Pulmonary artery endothelial cell (primary cell): ENCODE data around the gene CAMTA1. TPM values are rescaled to one million over a fixed set of nuclear protein-coding genes. Genes with fewer than 3 reads are reported as not detected.

ENCODE experiments used
- DNase-seq: peaks from one replicate; pipeline ENCODE4 v3.0.0-alpha.2; 2011; ENCODE audit warnings: low read depth, low spot score
- total RNA-seq: library from RNA; depleted of rRNA; stranded (reverse); fragments of >200 nt; gene quantifications from 2 replicates; pipeline ENCODE4 v1.2.3, GENCODE V29; 2014

Gene CAMTA1
- total RNA-seq, 1 donor from 2014 or later: 54.0 TPM

GRCh38 chr1:6850537-6850936 lies 65.3 kb downstream of the CAMTA1 start:
- no peak for DNase-seq

DNA sequence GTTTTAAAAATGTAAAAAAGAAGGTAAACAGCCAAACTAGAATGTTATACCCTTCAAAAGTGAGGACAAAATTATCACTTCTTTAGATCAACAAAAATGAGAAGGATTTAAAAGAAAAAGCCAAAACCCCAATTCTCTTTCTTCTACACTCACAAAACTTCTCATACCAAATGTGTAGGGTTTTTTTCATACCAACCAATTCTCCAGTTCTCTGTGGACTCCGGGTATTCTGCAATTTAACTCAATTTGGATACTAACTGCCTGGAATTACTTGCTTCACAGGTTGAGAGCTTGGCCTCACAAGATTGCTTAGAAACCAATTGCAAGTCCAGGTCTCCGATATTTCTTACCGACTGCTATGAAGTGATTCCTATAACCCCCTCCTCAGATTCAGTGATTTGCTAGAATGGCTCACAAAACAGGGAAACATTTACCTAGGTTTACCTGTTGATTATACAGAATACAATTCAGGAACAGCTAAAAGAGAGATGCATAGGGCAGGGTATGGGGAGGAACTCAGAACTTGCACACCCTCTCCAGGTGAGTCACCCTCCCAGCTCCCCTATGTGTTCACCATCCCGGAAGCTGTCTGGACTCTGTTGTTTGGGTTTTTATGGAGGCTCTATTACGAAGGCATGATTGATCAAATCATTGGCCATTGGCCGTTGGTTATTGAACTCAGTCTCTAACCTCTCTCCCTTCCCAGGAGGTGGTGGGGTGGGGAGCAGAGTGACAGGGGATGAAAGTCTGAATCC lies 67.1 kb downstream of the CAMTA1 start:
- no peak for DNase-seq

- DNase-seq: no peak
Observed at GRCh38 chr1:6854166-6854565, 68.9 kb downstream of the CAMTA1 start.

GRCh38 chr1:6857831-6858230 lies 72.6 kb downstream of the CAMTA1 start:
- no peak for DNase-seq

DNA sequence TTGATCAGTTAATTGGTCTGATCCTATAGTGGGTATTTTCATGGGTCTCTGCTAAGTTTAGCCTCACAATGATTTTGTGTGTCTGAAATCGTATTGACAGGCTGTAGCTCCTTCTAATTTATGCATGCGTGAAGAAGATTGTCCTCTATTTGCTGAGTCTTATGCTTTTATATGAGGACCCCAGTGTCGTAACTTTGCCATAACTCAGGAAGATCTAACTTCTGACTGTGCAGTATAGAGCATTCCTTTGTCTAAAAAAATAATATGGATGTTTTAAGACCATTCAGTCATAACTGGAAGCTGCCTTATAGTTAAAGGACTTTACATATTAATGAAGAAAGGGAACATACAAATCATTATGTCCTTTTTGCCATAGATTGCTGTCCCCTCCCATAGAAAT lies 73.3 kb downstream of the CAMTA1 start:
- no peak for DNase-seq

DNA sequence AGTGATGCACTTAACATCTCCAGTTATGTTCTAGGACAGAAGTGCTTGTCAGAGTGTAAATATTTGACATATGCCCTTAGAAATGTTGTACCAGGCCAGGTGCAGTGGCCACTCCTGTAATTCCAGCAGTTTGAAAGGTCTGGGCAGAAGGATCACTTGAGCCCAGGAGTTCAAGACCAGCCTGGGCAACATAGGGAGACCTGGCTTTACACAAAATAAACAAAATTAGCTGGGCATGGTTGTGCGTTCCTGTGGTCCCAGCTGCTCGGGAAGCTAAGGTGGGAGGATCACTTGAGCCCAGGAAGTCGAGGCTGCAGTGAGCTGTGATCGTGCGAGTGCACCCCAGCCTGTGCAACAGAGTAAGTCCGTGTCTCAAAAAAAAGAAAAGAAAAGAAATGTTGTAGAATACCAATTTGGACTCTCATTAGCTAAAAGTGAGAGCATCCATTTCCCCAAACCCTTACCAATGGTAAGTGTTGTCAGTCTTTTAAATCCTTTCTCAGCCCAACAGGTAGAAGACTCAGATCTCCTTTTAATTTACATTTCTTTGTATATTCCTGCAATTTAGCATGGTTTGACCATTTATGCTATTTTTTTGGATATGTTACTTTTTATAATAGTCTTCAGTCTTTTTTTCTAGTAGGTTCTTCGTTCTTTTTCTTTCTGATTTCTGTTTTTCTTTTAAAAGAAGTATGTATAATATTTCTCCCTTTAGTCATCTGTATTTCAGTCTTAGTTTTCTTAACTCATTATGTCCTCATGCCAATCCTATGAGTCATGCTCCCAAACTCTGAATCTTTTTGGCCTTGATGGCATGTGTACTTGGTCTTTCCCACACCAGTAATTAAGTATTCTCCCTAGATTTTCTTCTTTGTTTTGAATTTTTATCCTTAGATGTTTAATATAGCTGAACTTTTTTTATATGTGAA lies 74.4 kb downstream of the CAMTA1 start:
- peak; percentile 88 for DNase-seq

GRCh38 chr1:6860401-6860800 lies 75.1 kb downstream of the CAMTA1 start:
- DNase-seq: peak; percentile 15

GRCh38 chr1:6861075-6861724 lies 75.9 kb downstream of the CAMTA1 start:
- no peak for DNase-seq

DNA sequence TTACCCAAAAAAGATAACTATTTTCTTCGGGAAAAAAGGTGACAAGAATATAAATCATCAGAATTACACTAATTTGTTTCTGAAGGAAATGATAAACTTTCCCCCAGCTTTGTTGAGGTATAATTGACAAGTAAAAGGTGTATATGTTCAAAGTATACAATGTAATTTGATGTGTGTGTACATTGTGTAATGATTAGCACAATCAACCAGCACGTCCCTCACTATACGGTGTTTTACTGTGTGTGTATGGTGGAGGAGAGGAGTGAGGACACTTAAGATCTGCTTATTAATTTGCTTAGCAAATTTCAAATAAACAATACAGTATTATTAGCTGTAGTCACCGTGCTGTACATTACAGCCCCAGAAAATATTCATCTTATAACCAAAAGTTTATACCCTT lies 77.7 kb downstream of the CAMTA1 start:
- no peak for DNase-seq

GRCh38 chr1:6864166-6864565 lies 78.9 kb downstream of the CAMTA1 start:
- DNase-seq: no peak

GRCh38 chr1:6866825-6867224 lies 81.6 kb downstream of the CAMTA1 start:
- no peak for DNase-seq

DNA sequence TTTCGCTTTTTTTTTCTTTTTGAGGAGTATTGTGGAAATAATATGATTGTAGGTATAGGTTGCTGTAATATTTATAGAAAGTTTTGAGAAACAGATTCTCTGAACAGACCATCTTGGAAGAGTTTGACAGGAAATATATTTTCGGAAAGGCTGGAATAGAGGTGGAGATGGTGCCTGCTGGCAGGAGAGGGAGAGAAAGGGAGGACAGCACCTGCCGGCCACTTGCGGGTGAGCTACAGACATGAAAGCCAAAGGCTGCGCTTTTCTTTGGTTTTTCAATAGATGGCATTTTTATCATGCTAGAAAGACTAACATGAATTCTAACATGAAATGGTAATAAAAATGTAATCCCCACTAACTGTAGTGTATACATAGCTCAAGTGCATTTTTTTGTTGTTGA lies 82.1 kb downstream of the CAMTA1 start:
- no peak for DNase-seq

DNA sequence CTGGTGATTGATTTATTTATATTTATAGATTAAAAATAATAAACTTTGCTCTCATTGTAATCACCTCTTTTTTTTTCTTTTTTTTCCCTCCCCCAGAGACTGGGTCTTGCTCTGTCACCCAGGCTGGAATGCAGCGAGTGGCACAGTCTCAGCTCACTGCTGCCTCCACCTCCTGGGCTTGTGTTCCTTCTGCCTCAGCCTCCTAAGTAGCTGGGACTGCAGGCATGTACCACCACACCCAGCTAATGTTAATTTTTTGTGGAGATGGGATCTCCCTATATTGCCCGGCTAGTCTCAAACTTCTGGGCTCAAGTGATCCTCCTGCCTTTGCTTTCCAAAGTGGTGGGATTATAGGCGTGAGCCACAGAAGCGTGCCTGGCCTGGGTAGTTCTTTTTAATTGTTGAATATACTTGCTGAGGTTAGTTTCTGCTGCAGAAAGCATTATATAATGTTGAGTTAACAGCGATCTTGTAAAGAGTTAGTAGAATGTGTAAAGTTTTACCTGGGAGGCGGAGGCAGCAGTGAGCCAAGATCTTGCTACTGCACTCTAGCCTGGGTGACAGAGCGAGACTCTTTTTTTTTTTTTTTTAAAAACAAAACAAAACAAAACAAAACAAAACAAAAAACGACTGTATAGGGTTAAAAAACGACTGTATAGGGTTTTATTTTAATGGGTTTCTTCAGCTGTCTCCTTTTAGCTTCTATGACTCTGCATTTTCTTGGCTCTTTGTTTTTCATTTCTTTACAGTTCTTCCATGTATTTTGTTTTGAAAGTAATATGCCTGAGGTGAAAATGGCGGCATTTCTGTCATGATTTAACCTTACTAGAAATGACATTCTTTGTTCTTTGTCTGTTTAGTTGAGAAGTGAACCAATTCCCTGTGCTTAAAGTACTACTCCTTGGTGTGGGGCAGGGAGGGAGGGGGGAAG lies 82.7 kb downstream of the CAMTA1 start:
- no peak for DNase-seq

GRCh38 chr1:6868660-6869380 lies 83.6 kb downstream of the CAMTA1 start:
- no peak for DNase-seq

- DNase-seq: no peak
Observed at GRCh38 chr1:6869545-6869944, 84.3 kb downstream of the CAMTA1 start.

GRCh38 chr1:6870086-6870485 lies 84.8 kb downstream of the CAMTA1 start:
- no peak for DNase-seq

DNA sequence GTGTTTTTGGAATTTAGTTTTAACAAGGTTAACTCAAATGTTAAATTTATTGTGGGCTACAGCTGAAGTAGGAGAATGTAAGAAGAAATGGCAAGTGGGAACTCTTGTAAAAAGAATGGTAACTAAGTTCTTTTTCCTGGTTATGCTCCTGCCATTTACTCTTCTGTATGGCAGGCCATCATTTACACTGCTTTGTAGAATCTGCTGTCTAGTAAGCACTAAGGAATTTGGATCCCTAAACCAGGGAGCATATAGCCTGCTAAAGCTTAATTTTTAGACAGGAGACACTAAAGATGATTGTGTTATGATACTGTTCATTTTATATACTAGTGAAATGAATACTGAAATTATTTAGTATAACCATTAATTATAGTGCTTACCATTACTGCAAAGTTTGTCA lies 85.3 kb downstream of the CAMTA1 start:
- DNase-seq: no peak

DNA sequence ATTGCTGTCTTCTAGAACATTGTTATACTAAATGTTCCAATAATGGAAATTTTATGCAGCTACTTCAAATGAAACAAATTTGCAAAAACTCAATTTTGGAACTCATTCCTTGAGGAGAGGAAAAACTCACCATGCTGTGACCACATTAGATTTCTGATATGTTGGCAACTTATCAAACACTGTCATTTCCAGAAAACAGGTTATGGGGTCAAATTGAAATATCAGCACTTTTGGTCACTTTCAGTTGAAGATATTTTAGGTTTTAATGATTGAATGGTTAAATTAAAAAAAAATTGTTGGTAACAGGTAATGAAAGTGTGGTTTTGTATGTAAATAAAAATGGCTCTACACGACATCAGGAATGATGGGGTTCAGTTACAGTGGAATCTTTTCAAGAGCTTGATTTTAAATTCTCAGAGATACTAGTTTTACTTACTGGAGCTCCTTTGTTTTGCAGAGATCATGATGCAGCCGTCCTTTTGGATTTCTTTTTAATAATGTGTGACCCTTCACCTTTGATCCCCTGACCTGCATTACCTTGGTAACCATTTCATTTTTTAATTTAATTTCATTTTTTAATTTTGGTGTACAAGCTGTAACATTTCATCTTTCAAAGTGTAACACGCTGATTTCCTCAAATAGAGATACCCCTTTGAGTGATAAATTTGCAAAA lies 86.2 kb downstream of the CAMTA1 start:
- DNase-seq: no peak

- no peak for DNase-seq
Observed at GRCh38 chr1:6872573-6873261, 87.5 kb downstream of the CAMTA1 start.
